GM12878 (cell line): ENCODE data around the gene AKAP13. TPM values are rescaled to one million over a fixed set of nuclear protein-coding genes. Genes with fewer than 3 reads are reported as not detected.

ENCODE experiments used
- ATAC-seq: fragments of 200-7000 bp; cut with Tn5 transposase; 3 replicates; pipeline ENCODE4 v1.9.1; 2020; ENCODE audit warnings: mild to moderate bottlenecking, moderate library complexity
- BruUV-seq: library from RNA; stranded (reverse); fragments of 400-500 nt; replicated peaks from 2 replicates; lab custom pipeline; 2021; lab: Mats Ljungman, UMichigan
- CTCF ChIA-PET: fragments of 300-600 bp; sonication (Branson Sonifier 250); formaldehyde crosslinking; extraction: SDS; loops from one replicate; lab custom pipeline; 2021; ENCODE audit warnings: inconsistent platforms; lab: Yijun Ruan, JAX
- POLR2A ChIA-PET: fragments of 350-600 bp; formaldehyde crosslinking; extraction: SDS; loops from one replicate; lab custom pipeline; 2021; ENCODE audit warnings: inconsistent platforms; lab: Charles Lee
- RAD21 ChIA-PET: fragments of 300-600 bp; sonication (Branson Sonifier 250); formaldehyde crosslinking; loops from one replicate; lab custom pipeline; 2023; ENCODE audit warnings: antibody characterized with exemption; ENCODE audit not compliant: unreplicated experiment; lab: Charles Lee
- SMC1A ChIA-PET: fragments of 300-600 bp; sonication (Branson Sonifier 250); formaldehyde crosslinking; loops from one replicate; lab custom pipeline; 2023; ENCODE audit not compliant: unreplicated experiment, uncharacterized antibody; lab: Charles Lee
- DNase-seq: peaks from one replicate; pipeline ENCODE4 v3.0.0-alpha.2; 2011; ENCODE audit warnings: low read depth, low spot score
- FAIRE-seq: peaks from 3 replicates; lab custom pipeline; 2011; peaks lifted over from hg19 to GRCh38; lab: Jason Lieb, UNC
- H2AFZ ChIP-seq: 2 replicates; pipeline ENCODE4 v1.6.0; 2011; ENCODE audit warnings: low read depth, low read length, control low read depth; ENCODE audit not compliant: control insufficient read depth
- H3K27ac ChIP-seq: 2 replicates; pipeline ENCODE4 v1.5.1; 2011; ENCODE audit warnings: control low read depth; ENCODE audit not compliant: control insufficient read depth, insufficient read depth
- H3K27me3 ChIP-seq, 2 experiments: replicated peaks in 1 of 2; 2 replicates each; pipeline versions ENCODE4 v1.6.0 to v1.6.1; 2011; ENCODE audit warnings: low read length in 1 of 2; ENCODE audit not compliant: control insufficient read depth in 2 of 2, insufficient read depth in 2 of 2
- H3K36me3 ChIP-seq, 2 experiments: 2 replicates each; pipeline ENCODE4 v1.5.1; 2011; ENCODE audit warnings: low read length in 1 of 2; ENCODE audit not compliant: control insufficient read depth in 2 of 2, insufficient read depth in 2 of 2
- H3K4me1 ChIP-seq: 2 replicates; pipeline ENCODE4 v1.6.1; 2011; ENCODE audit warnings: mild to moderate bottlenecking, low read length, moderate library complexity, mixed read lengths; ENCODE audit not compliant: control insufficient read depth, insufficient read depth
- H3K4me2 ChIP-seq: 2 replicates; pipeline ENCODE4 v1.6.0; 2011; ENCODE audit warnings: control low read depth; ENCODE audit not compliant: control insufficient read depth, insufficient read depth
- H3K4me3 ChIP-seq: fragments of 200-600 bp; sonication (generic); 2 replicates; pipeline ENCODE4 v1.5.1; 2016
- H3K79me2 ChIP-seq: 2 replicates; pipeline ENCODE4 v1.6.0; 2011; ENCODE audit warnings: low read length; ENCODE audit not compliant: control insufficient read depth, insufficient read depth
- H3K9ac ChIP-seq: 2 replicates; pipeline ENCODE4 v1.8.0; 2011; ENCODE audit warnings: low read length, control low read depth, mixed read lengths; ENCODE audit not compliant: control insufficient read depth, insufficient read depth
- H3K9me3 ChIP-seq: replicated peaks from 3 replicates; pipeline ENCODE4 v1.5.1; 2011; ENCODE audit warnings: mild to moderate bottlenecking, low read length; ENCODE audit not compliant: control insufficient read depth, insufficient read depth
- H4K20me1 ChIP-seq: 2 replicates; pipeline ENCODE4 v1.6.0; 2011; ENCODE audit not compliant: control insufficient read depth, insufficient read depth
- BMI1 ChIP-seq: fragments of 450-650 bp; IDR thresholded peaks from 2 replicates; pipeline ENCODE4 v1.6.1; 2016; ENCODE audit warnings: mild to moderate bottlenecking, moderate library complexity, borderline replicate concordance
- CHD2 ChIP-seq: IDR thresholded peaks from 2 replicates; pipeline ENCODE4 v1.6.1; 2011; ENCODE audit warnings: low read depth, low read length, improper control_type of control experiment, borderline replicate concordance
- CREB1 ChIP-seq: IDR thresholded peaks from 2 replicates; pipeline ENCODE4 v1.6.1; 2012; ENCODE audit warnings: low read depth, mild to moderate bottlenecking, inconsistent platforms
- IKZF1 ChIP-seq: fragments of 450-650 bp; conservative IDR thresholded peaks from 2 replicates; pipeline ENCODE4 v1.6.1; 2017; ENCODE audit warnings: antibody characterized with exemption, mild to moderate bottlenecking
- MXI1 ChIP-seq: fragments of 150-350 bp; IDR thresholded peaks from 2 replicates; pipeline ENCODE4 v1.6.1; 2011; ENCODE audit warnings: low read depth, mild to moderate bottlenecking, inconsistent platforms, low read length, improper control_type of control experiment
- SMC3 ChIP-seq: IDR thresholded peaks from 2 replicates; pipeline ENCODE4 v1.6.1; 2011; ENCODE audit warnings: low read length, improper control_type of control experiment, borderline replicate concordance
- SREBF1 ChIP-seq: IDR thresholded peaks from 2 replicates; pipeline ENCODE4 v1.6.1; 2012; ENCODE audit warnings: mild to moderate bottlenecking, low read length
- WGBS: methylation state at CpG from one replicate; pipeline ENCODE4 v1.1.6; 2016; ENCODE audit warnings: low lambda C conversion rate; ENCODE audit not compliant: insufficient replicate concordance, insufficient coverage; ENCODE audit errors: missing lambda C conversion rate; 5-methylcytosine and 5-hydroxymethylcytosine counted together
- in situ Hi-C: fragments of 300-500 bp; cut with MboI; formaldehyde crosslinking; loops from 9 replicates; pipeline ENCODE4 v1.14.3; 2018; ENCODE audit warnings: mixed read lengths
- intact Hi-C: fragments of 100-400 bp; cut with micrococcal nuclease; formaldehyde crosslinking; loops from one replicate; pipeline ENCODE4 v1.14.2; 2022; ENCODE audit not compliant: unreplicated experiment
- polyA plus RNA-seq, 11 experiments: library from polyadenylated mRNA; depleted of rRNA in 4 of 11; unstranded in 6 of 11; stranded (reverse) in 5 of 11; fragments of >200 nt; fragmentation: Nextera tagmentation in 4 of 11; fragmentation: Illumina TruSeq in 1 of 11; extraction: Ambion mirVana in 4 of 11; extraction: Trizol in 1 of 11; gene quantifications; 1 replicate in 1 of 11; 2 replicates in 10 of 11; pipeline versions ENCODE4 v1.2.1 to v1.2.3, GENCODE V29; 2011 to 2016; ENCODE audit warnings: inconsistent platforms in 2 of 11, missing spikeins in 2 of 11, low read depth in 1 of 11
- total RNA-seq, 4 experiments: library from RNA; depleted of rRNA in 3 of 4; stranded (reverse); fragments of >200 nt in 3 of 4; fragmentation: Illumina TruSeq in 1 of 4; extraction: Trizol in 1 of 4; gene quantifications; 2 replicates each; pipeline versions ENCODE4 v1.2.1 to v1.2.3, GENCODE V29; 2013 to 2021
- TF ChIP-seq, protein P1 (sequence below): IDR thresholded peaks from 2 replicates; pipeline ENCODE4 v1.6.1; 2012; ENCODE audit warnings: low read depth, low read length, improper control_type of control experiment
- TF ChIP-seq, protein P2 (sequence below): fragments of 450-650 bp; IDR thresholded peaks from 2 replicates; pipeline ENCODE4 v1.6.1; 2017; ENCODE audit warnings: mild to moderate bottlenecking, moderate library complexity
- TF ChIP-seq, protein P3 (sequence below): IDR thresholded peaks from 2 replicates; pipeline ENCODE4 v1.6.1; 2011; ENCODE audit warnings: mild to moderate bottlenecking, low read depth, low read length, moderate library complexity; ENCODE audit not compliant: insufficient replicate concordance
- TF ChIP-seq, protein P4 (sequence below): IDR thresholded peaks from 2 replicates; pipeline ENCODE4 v1.6.1; 2012; ENCODE audit warnings: low read length, inconsistent platforms
- TF ChIP-seq, protein P5 (sequence below), 3 experiments: IDR thresholded peaks in 2 of 3; conservative IDR thresholded peaks in 1 of 3; 2 replicates each; pipeline ENCODE4 v1.5.1; 2011; ENCODE audit warnings: low read depth in 3 of 3, low read length in 3 of 3, mild to moderate bottlenecking in 3 of 3, control low read depth in 2 of 3, moderate library complexity in 2 of 3, inconsistent platforms in 1 of 3, mixed read lengths in 1 of 3; ENCODE audit not compliant: control insufficient read depth in 2 of 3, insufficient read depth in 1 of 3; ENCODE audit errors: extremely low read depth in 1 of 3

Gene AKAP13
- total and polyA plus RNA-seq, 10 of the 15 experiments (the other 5 are each of a cell fraction or from before 2014, with no cell fraction given): 14.4 to 74.9 (median 55.1) TPM

DNA sequence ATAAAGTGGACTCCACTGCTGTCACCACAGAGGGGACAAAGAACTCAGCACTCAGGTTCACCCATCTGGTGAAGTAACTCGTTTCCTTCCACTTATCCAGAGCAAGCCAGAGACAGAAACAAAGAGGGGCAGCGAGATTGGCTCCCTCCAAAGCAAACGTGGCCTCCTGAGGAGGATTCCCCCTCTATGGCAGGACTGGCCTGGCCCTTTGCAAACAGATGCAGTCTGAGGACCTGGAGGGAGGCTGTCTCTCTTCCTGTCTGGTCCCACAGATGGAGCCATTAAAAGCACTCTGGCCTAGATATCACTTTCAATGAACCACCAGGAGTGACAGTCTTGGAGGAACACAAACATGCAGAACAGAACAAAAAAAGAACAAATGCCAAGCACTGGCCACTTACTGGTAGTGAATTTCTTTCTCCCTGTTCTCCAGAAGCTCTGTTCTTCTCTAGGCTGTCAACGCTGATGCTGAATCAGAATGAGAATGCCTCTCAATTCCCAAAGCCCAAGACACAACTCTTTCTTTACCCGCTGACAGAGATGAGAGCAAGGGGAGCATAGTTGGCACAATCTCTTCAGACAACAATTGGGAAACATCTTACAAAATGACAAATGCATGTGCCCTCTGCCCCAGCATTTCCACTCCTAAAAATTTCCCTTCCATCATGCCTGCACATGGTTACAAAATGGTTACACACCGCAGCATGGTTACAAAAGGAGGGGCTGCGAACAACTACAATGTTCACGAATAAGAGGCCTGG is 400.0 kb downstream of the AKAP13 start:
- CTCF ChIA-PET: no interaction called here
- Histone ChIP-seq H3K4me2 (no peak overlapping the region), H3K79me2 (no peaks in the 10 kb centered on the region), H3K4me3 (no peak overlapping the region), H4K20me1 (no peaks in the 10 kb centered on the region; the same call in 1 of the 2 replicates), H3K9me3 (no peaks in the 10 kb centered on the region), H3K36me3 (no peaks in the 10 kb centered on the region), H3K4me1 (peaks cover 3% of the 10 kb centered on the region), H2AFZ (no peak overlapping the region), H3K27ac (no peak overlapping the region), H3K27me3 (no peaks in the 10 kb centered on the region), H3K9ac (no peak overlapping the region)
- 70% methylated on average over 8 of the region's 8 CpGs for WGBS
- in situ Hi-C loops: no loop called here
- no TSS peak for BruUV-seq
- POLR2A ChIA-PET: no interaction called here
- ATAC-seq (no peak), FAIRE-seq (no peak), DNase-seq (no peak)
- RAD21 ChIA-PET: no interaction called here
- intact Hi-C loops: no loop called here
- TF ChIP-seq MXI1 (no peak), CHD2 (no peak), IKZF1 (no peak), SMC3 (no peak), CREB1 (no peak), SREBF1 (no peak), BMI1 (no peak)
- TF ChIP-seq, protein P1, sequence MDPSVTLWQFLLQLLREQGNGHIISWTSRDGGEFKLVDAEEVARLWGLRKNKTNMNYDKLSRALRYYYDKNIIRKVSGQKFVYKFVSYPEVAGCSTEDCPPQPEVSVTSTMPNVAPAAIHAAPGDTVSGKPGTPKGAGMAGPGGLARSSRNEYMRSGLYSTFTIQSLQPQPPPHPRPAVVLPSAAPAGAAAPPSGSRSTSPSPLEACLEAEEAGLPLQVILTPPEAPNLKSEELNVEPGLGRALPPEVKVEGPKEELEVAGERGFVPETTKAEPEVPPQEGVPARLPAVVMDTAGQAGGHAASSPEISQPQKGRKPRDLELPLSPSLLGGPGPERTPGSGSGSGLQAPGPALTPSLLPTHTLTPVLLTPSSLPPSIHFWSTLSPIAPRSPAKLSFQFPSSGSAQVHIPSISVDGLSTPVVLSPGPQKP: no peak
- TF ChIP-seq, protein P2, sequence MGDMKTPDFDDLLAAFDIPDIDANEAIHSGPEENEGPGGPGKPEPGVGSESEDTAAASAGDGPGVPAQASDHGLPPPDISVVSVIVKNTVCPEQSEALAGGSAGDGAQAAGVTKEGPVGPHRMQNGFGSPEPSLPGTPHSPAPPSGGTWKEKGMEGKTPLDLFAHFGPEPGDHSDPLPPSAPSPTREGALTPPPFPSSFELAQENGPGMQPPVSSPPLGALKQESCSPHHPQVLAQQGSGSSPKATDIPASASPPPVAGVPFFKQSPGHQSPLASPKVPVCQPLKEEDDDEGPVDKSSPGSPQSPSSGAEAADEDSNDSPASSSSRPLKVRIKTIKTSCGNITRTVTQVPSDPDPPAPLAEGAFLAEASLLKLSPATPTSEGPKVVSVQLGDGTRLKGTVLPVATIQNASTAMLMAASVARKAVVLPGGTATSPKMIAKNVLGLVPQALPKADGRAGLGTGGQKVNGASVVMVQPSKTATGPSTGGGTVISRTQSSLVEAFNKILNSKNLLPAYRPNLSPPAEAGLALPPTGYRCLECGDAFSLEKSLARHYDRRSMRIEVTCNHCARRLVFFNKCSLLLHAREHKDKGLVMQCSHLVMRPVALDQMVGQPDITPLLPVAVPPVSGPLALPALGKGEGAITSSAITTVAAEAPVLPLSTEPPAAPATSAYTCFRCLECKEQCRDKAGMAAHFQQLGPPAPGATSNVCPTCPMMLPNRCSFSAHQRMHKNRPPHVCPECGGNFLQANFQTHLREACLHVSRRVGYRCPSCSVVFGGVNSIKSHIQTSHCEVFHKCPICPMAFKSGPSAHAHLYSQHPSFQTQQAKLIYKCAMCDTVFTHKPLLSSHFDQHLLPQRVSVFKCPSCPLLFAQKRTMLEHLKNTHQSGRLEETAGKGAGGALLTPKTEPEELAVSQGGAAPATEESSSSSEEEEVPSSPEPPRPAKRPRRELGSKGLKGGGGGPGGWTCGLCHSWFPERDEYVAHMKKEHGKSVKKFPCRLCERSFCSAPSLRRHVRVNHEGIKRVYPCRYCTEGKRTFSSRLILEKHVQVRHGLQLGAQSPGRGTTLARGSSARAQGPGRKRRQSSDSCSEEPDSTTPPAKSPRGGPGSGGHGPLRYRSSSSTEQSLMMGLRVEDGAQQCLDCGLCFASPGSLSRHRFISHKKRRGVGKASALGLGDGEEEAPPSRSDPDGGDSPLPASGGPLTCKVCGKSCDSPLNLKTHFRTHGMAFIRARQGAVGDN: no peak
- TF ChIP-seq, protein P3, sequence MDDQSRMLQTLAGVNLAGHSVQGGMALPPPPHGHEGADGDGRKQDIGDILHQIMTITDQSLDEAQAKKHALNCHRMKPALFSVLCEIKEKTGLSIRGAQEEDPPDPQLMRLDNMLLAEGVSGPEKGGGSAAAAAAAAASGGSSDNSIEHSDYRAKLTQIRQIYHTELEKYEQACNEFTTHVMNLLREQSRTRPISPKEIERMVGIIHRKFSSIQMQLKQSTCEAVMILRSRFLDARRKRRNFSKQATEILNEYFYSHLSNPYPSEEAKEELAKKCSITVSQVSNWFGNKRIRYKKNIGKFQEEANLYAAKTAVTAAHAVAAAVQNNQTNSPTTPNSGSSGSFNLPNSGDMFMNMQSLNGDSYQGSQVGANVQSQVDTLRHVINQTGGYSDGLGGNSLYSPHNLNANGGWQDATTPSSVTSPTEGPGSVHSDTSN: no peak
- TF ChIP-seq, protein P4, sequence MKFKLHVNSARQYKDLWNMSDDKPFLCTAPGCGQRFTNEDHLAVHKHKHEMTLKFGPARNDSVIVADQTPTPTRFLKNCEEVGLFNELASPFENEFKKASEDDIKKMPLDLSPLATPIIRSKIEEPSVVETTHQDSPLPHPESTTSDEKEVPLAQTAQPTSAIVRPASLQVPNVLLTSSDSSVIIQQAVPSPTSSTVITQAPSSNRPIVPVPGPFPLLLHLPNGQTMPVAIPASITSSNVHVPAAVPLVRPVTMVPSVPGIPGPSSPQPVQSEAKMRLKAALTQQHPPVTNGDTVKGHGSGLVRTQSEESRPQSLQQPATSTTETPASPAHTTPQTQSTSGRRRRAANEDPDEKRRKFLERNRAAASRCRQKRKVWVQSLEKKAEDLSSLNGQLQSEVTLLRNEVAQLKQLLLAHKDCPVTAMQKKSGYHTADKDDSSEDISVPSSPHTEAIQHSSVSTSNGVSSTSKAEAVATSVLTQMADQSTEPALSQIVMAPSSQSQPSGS: no peak
- TF ChIP-seq, protein P5, sequence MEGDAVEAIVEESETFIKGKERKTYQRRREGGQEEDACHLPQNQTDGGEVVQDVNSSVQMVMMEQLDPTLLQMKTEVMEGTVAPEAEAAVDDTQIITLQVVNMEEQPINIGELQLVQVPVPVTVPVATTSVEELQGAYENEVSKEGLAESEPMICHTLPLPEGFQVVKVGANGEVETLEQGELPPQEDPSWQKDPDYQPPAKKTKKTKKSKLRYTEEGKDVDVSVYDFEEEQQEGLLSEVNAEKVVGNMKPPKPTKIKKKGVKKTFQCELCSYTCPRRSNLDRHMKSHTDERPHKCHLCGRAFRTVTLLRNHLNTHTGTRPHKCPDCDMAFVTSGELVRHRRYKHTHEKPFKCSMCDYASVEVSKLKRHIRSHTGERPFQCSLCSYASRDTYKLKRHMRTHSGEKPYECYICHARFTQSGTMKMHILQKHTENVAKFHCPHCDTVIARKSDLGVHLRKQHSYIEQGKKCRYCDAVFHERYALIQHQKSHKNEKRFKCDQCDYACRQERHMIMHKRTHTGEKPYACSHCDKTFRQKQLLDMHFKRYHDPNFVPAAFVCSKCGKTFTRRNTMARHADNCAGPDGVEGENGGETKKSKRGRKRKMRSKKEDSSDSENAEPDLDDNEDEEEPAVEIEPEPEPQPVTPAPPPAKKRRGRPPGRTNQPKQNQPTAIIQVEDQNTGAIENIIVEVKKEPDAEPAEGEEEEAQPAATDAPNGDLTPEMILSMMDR (IDR thresholded peaks at IDR 0.05 in 2 of 3, conservative IDR thresholded peaks at IDR 0.05 in 1 of 3; ENCODE audit: control insufficient read depth in 2 of 3, extremely low read depth in 1 of 3, insufficient read depth in 1 of 3, low read depth in 3 of 3, low read length in 3 of 3): no peak
- SMC1A ChIA-PET: no interaction called here
